HEK293 (cell line): ENCODE results near the gene PRPF19.

Experiments used
- CTCF ChIA-PET: fragments of 350-600 bp; formaldehyde crosslinking; extraction: SDS; loops from one replicate; lab custom pipeline; 2021; ENCODE audit warnings: antibody characterized with exemption; lab: Yijun Ruan, JAX
- POLR2A ChIA-PET: fragments of 300-600 bp; formaldehyde crosslinking; extraction: SDS; loops from one replicate; lab custom pipeline; 2020; ENCODE audit warnings: antibody characterized with exemption, inconsistent platforms; lab: Yijun Ruan, JAX
- H3K27ac ChIP-seq: fragments of 200-500 bp; sonication (Bioruptor generic); 2 replicates; pipeline ENCODE4 v1.5.1; 2014; ENCODE audit warnings: low read depth, low read length, control low read depth, inconsistent platforms; ENCODE audit errors: extremely low read depth
- H3K36me3 ChIP-seq, 2 experiments: fragments of 200-500 bp in 1 of 2; sonication (Bioruptor generic) in 1 of 2; 1 replicate in 1 of 2; 2 replicates in 1 of 2; pipeline ENCODE4 v1.5.1; 2014 to 2017; ENCODE audit warnings: inconsistent platforms in 2 of 2, low read length in 2 of 2; ENCODE audit not compliant: control insufficient read depth in 2 of 2, insufficient read depth in 1 of 2
- H3K4me1 ChIP-seq: fragments of 200-500 bp; sonication (Bioruptor generic); 2 replicates; pipeline ENCODE4 v1.5.1; 2014; ENCODE audit warnings: mild to moderate bottlenecking, low read length, inconsistent platforms; ENCODE audit not compliant: control insufficient read depth, insufficient read depth
- H3K4me3 ChIP-seq: 2 replicates; pipeline ENCODE4 v1.5.1; 2011; ENCODE audit warnings: low read depth, mild to moderate bottlenecking, control low read depth, low read length, moderate library complexity
- H3K9me3 ChIP-seq: fragments of 200-500 bp; sonication (Bioruptor generic); 2 replicates; pipeline ENCODE4 v1.5.1; 2014; ENCODE audit warnings: low read depth, low read length, inconsistent platforms; ENCODE audit not compliant: control insufficient read depth, insufficient read depth
- GLIS1 ChIP-seq: fragments of 450-650 bp; formaldehyde crosslinking; IDR thresholded peaks from 2 replicates; pipeline ENCODE4 v1.5.1; 2016; ENCODE audit warnings: missing biosample characterization, missing genetic modification characterization
- IKZF3 ChIP-seq: fragments of 450-650 bp; IDR thresholded peaks from 2 replicates; pipeline ENCODE4 v1.5.0; 2018; ENCODE audit warnings: missing biosample characterization, mild to moderate bottlenecking, missing genetic modification characterization, moderate library complexity
- KLF16 ChIP-seq: fragments of 450-650 bp; formaldehyde crosslinking; IDR thresholded peaks from 2 replicates; pipeline ENCODE4 v1.5.1; 2017; ENCODE audit warnings: missing biosample characterization, missing genetic modification characterization
- SETDB1 ChIP-seq: IDR thresholded peaks from one replicate; pipeline ENCODE4 v1.6.1; 2017; ENCODE audit warnings: mild to moderate bottlenecking, low read length, moderate library complexity, mixed read lengths; ENCODE audit not compliant: insufficient read length
- ZBTB20 ChIP-seq: fragments of 450-650 bp; formaldehyde crosslinking; IDR thresholded peaks from 2 replicates; pipeline ENCODE4 v1.5.1; 2016; ENCODE audit warnings: missing biosample characterization, missing genetic modification characterization
- ZBTB8A ChIP-seq: fragments of 450-650 bp; formaldehyde crosslinking; IDR thresholded peaks from 2 replicates; pipeline ENCODE4 v1.5.1; 2016; ENCODE audit warnings: missing biosample characterization, missing genetic modification characterization
- ZFHX2 ChIP-seq: fragments of 450-650 bp; formaldehyde crosslinking; conservative IDR thresholded peaks from 2 replicates; pipeline ENCODE4 v1.5.1; 2016; ENCODE audit warnings: missing biosample characterization, missing genetic modification characterization
- ZNF184 ChIP-seq: fragments of 450-650 bp; IDR thresholded peaks from 2 replicates; pipeline ENCODE4 v1.5.1; 2018; ENCODE audit warnings: missing biosample characterization, mild to moderate bottlenecking, missing genetic modification characterization
- ZNF324 ChIP-seq: fragments of 450-650 bp; formaldehyde crosslinking; IDR thresholded peaks from 2 replicates; pipeline ENCODE4 v1.5.1; 2016; ENCODE audit warnings: missing biosample characterization, missing genetic modification characterization
- ZNF394 ChIP-seq: fragments of 450-650 bp; formaldehyde crosslinking; IDR thresholded peaks from 2 replicates; pipeline ENCODE4 v1.5.1; 2016; ENCODE audit warnings: missing biosample characterization, missing genetic modification characterization, mild to moderate bottlenecking, moderate library complexity, borderline replicate concordance
- ZNF48 ChIP-seq: fragments of 450-650 bp; formaldehyde crosslinking; IDR thresholded peaks from 2 replicates; pipeline ENCODE4 v1.5.1; 2016; ENCODE audit warnings: missing biosample characterization, missing genetic modification characterization
- ZNF544 ChIP-seq: fragments of 450-650 bp; formaldehyde crosslinking; IDR thresholded peaks from 2 replicates; pipeline ENCODE4 v1.5.0; 2017; ENCODE audit warnings: missing biosample characterization, missing genetic modification characterization
- ZNF561 ChIP-seq: fragments of 450-650 bp; IDR thresholded peaks from 2 replicates; pipeline ENCODE4 v1.5.1; 2018; ENCODE audit warnings: missing biosample characterization, missing genetic modification characterization, borderline replicate concordance
- ZNF629 ChIP-seq: fragments of 450-650 bp; formaldehyde crosslinking; IDR thresholded peaks from 2 replicates; pipeline ENCODE4 v1.5.1; 2017; ENCODE audit warnings: missing biosample characterization, missing genetic modification characterization
- ZNF76 ChIP-seq: fragments of 450-650 bp; formaldehyde crosslinking; IDR thresholded peaks from 2 replicates; pipeline ENCODE4; 2016; ENCODE audit warnings: low read depth, missing biosample characterization, missing genetic modification characterization, borderline replicate concordance
- TF ChIP-seq, protein P1 (sequence below): fragments of 450-650 bp; formaldehyde crosslinking; IDR thresholded peaks from 2 replicates; pipeline ENCODE4 v1.5.1; 2016; ENCODE audit warnings: missing biosample characterization, missing genetic modification characterization
- TF ChIP-seq, protein P2 (sequence below): fragments of 450-650 bp; formaldehyde crosslinking; optimal IDR thresholded peaks from 2 replicates; pipeline ENCODE3; 2016; ENCODE audit warnings: missing biosample characterization, mild to moderate bottlenecking, missing genetic modification characterization
- TF ChIP-seq, protein P3 (sequence below): sonication (generic); formaldehyde crosslinking; IDR thresholded peaks from 2 replicates; pipeline ENCODE4 v1.8.1; 2022; ENCODE audit warnings: mild to moderate bottlenecking, moderate library complexity, missing genetic modification reagents
- TF ChIP-seq, protein P4 (sequence below): fragments of 450-650 bp; formaldehyde crosslinking; IDR thresholded peaks from 2 replicates; pipeline ENCODE4 v1.5.1; 2016; ENCODE audit warnings: missing biosample characterization, missing genetic modification characterization
- TF ChIP-seq, protein P5 (sequence below): fragments of 450-650 bp; formaldehyde crosslinking; IDR thresholded peaks from 2 replicates; pipeline ENCODE4 v1.5.1; 2016; ENCODE audit warnings: missing biosample characterization, missing genetic modification characterization
- TF ChIP-seq, protein P6 (sequence below): fragments of 450-650 bp; formaldehyde crosslinking; IDR thresholded peaks from 2 replicates; pipeline ENCODE4 v1.5.1; 2016; ENCODE audit warnings: missing biosample characterization, missing genetic modification characterization, low read depth
- TF ChIP-seq, protein P7 (sequence below): fragments of 450-650 bp; formaldehyde crosslinking; IDR thresholded peaks from 2 replicates; pipeline ENCODE4 v1.5.1; 2017; ENCODE audit warnings: missing biosample characterization, missing genetic modification characterization

The PRPF19 gene

DNA sequence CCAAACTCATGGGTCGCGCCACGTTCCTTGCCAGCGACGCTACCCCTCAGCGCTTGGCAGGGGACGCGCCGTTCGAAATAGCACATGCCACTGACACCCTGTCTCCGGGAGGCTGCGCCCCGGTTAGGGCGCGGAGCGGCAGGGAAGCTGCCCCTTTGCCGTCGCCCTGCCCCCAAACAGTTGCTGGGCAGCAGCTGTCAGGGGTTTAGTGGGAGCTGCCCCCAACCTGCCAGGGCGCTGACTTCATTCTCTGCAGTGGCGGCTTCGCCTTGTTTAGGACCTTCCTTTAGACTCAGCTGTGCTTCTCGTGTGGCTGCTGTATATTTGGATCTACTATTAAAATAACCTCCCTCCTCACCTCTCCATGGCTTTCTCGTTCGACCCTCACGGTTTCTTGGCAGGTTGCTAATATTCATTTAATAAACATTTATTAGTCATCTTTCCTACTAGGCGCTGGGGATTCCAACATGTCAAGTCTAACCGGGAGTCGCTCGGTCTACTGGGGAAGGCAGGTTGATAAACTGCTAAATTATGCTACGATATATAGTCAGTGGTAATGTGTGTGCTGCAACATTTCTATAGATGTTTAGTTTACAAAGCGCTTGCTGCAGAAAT is 8.4 kb upstream of the PRPF19 start (continued):
- TF ChIP-seq, protein P1, sequence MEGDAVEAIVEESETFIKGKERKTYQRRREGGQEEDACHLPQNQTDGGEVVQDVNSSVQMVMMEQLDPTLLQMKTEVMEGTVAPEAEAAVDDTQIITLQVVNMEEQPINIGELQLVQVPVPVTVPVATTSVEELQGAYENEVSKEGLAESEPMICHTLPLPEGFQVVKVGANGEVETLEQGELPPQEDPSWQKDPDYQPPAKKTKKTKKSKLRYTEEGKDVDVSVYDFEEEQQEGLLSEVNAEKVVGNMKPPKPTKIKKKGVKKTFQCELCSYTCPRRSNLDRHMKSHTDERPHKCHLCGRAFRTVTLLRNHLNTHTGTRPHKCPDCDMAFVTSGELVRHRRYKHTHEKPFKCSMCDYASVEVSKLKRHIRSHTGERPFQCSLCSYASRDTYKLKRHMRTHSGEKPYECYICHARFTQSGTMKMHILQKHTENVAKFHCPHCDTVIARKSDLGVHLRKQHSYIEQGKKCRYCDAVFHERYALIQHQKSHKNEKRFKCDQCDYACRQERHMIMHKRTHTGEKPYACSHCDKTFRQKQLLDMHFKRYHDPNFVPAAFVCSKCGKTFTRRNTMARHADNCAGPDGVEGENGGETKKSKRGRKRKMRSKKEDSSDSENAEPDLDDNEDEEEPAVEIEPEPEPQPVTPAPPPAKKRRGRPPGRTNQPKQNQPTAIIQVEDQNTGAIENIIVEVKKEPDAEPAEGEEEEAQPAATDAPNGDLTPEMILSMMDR, result peak; percentile 6; the same call in 1 of the 2 replicates
- TF ChIP-seq SETDB1 (no peak), GLIS1 (tag by site-specific recombination) (peak; percentile 74)

DNA sequence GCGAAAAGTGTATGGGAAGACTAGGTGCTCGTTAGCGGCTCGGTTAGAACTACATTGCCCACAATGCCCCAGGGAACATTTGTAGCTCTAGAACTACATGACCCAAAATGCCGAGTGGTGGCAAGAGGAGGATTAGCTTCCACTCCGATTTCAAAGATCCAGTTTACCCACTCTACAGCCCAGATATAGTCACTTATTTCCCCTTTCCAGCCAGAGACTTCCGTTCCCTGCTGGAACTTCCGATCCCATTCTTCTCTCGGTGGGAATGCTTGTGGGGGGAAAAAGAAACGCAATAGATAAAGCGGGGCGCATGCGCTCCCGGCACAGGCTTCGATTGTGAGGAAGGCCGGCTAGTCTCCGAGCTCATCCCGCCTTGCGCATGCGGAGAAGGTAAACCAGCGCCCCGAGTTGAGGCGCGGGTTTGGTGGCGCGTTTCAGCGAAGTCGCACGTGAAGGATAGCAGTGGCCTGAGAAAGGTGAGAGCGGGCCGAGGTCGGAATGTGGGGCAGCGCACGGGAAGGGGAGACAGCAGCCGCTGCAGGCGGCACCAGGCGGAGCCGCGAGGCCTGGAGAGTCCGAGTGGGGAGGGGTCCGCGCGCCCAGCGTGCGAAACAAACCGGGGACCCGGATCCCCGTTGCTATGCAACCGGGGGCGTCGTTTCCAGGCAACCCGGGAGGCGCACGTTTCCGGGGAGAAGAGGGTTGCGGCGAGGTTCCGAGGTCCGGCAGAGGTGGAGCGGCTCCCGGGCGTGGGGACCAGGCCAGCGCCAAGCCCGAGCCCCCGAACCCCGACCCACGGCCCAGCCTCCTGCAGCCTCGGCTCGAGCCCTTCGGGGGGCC is 7.6 kb upstream of the PRPF19 start, which contains the start of gene TMEM109:
Gene TMEM109 (plus strand): TSS at position 366 of the 840 bp plus-strand sequence. CDS start 5,536 bp downstream, outside the sequence.
- Histone ChIP-seq H3K4me3 (peak within 1 kb of the TSS; percentile 55), H3K9me3 (no peaks in the 10 kb centered on the region), H3K36me3 (peaks cover 0 to 17% of the 10 kb centered on the region in 2 experiments; a peak in 1 of 3 replicates), H3K4me1 (no peaks in the 10 kb centered on the region), H3K27ac (peak within 1 kb of the TSS; percentile 61)
- ChIA-PET POLR2A (interaction anchor here (0.6 to 4.0 kb wide), 17 partner anchors 9 to 478 kb away, joined by 3 to 36 read pairs (median 4); partner anchors contain the start of genes CYB561A3, PRPF19, TMEM132A and TMEM138), CTCF (interaction anchor here (0.6 to 6.2 kb wide), 7 partner anchors 14 to 603 kb away, joined by 3 to 30 read pairs (median 5); no protein-coding TSS in a partner anchor)
- TF ChIP-seq ZNF544 (tag by site-specific recombination) (no peak), ZNF324 (tag by site-specific recombination) (no peak; the same call in 1 of the 2 replicates), ZNF394 (peak; percentile 77; the same call in 1 of the 2 replicates), ZNF629 (0 out of 2 replicates have a peak, but pooled peaks have one; percentile 48), IKZF3 (peak; percentile 83; the same call in 1 of the 2 replicates), ZNF76 (tag by site-specific recombination) (peak; percentile 96), KLF16 (tag by site-specific recombination) (no peak), ZFHX2 (tag by site-specific recombination) (peak; percentile 36), ZNF184 (no peak), ZBTB8A (no peak), ZNF561 (tag by site-specific recombination) (no peak), ZBTB20 (peak; percentile 64), ZNF48 (tag by site-specific recombination) (no peak)
- TF ChIP-seq, protein P2, sequence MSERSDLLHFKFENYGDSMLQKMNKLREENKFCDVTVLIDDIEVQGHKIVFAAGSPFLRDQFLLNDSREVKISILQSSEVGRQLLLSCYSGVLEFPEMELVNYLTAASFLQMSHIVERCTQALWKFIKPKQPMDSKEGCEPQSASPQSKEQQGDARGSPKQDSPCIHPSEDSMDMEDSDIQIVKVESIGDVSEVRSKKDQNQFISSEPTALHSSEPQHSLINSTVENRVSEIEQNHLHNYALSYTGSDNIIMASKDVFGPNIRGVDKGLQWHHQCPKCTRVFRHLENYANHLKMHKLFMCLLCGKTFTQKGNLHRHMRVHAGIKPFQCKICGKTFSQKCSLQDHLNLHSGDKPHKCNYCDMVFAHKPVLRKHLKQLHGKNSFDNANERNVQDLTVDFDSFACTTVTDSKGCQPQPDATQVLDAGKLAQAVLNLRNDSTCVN (tag by site-specific recombination), result peak; percentile 83
- TF ChIP-seq, protein P3, sequence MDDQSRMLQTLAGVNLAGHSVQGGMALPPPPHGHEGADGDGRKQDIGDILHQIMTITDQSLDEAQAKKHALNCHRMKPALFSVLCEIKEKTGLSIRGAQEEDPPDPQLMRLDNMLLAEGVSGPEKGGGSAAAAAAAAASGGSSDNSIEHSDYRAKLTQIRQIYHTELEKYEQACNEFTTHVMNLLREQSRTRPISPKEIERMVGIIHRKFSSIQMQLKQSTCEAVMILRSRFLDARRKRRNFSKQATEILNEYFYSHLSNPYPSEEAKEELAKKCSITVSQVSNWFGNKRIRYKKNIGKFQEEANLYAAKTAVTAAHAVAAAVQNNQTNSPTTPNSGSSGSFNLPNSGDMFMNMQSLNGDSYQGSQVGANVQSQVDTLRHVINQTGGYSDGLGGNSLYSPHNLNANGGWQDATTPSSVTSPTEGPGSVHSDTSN (CRISPR knock-in tag), result no peak
- TF ChIP-seq, protein P4, sequence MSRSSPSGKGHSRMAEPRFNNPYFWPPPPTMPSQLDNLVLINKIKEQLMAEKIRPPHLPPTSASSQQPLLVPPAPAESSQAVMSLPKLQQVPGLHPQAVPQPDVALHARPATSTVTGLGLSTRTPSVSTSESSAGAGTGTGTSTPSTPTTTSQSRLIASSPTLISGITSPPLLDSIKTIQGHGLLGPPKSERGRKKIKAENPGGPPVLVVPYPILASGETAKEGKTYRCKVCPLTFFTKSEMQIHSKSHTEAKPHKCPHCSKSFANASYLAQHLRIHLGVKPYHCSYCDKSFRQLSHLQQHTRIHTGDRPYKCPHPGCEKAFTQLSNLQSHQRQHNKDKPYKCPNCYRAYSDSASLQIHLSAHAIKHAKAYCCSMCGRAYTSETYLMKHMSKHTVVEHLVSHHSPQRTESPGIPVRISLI, result no peak
- TF ChIP-seq, protein P5, sequence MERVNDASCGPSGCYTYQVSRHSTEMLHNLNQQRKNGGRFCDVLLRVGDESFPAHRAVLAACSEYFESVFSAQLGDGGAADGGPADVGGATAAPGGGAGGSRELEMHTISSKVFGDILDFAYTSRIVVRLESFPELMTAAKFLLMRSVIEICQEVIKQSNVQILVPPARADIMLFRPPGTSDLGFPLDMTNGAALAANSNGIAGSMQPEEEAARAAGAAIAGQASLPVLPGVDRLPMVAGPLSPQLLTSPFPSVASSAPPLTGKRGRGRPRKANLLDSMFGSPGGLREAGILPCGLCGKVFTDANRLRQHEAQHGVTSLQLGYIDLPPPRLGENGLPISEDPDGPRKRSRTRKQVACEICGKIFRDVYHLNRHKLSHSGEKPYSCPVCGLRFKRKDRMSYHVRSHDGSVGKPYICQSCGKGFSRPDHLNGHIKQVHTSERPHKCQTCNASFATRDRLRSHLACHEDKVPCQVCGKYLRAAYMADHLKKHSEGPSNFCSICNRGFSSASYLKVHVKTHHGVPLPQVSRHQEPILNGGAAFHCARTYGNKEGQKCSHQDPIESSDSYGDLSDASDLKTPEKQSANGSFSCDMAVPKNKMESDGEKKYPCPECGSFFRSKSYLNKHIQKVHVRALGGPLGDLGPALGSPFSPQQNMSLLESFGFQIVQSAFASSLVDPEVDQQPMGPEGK (tag by site-specific recombination), result no peak
- TF ChIP-seq, protein P6, sequence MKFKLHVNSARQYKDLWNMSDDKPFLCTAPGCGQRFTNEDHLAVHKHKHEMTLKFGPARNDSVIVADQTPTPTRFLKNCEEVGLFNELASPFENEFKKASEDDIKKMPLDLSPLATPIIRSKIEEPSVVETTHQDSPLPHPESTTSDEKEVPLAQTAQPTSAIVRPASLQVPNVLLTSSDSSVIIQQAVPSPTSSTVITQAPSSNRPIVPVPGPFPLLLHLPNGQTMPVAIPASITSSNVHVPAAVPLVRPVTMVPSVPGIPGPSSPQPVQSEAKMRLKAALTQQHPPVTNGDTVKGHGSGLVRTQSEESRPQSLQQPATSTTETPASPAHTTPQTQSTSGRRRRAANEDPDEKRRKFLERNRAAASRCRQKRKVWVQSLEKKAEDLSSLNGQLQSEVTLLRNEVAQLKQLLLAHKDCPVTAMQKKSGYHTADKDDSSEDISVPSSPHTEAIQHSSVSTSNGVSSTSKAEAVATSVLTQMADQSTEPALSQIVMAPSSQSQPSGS (tag by site-specific recombination), result no peak
- TF ChIP-seq, protein P7, sequence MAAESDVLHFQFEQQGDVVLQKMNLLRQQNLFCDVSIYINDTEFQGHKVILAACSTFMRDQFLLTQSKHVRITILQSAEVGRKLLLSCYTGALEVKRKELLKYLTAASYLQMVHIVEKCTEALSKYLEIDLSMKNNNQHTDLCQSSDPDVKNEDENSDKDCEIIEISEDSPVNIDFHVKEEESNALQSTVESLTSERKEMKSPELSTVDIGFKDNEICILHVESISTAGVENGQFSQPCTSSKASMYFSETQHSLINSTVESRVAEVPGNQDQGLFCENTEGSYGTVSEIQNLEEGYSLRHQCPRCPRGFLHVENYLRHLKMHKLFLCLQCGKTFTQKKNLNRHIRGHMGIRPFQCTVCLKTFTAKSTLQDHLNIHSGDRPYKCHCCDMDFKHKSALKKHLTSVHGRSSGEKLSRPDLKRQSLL (tag by site-specific recombination), result peak; percentile 18; the same call in 1 of the 2 replicates
